Measurements from ENCODE around the gene TRIM10. TPM values are rescaled to one million over a fixed set of nuclear protein-coding genes. Genes with fewer than 3 reads are reported as not detected.

Gene TRIM10
- total RNA-seq, 6 experiments from 2014 or later: 0.74 to 2.4 (median 1.4) TPM

GRCh38 chr6:30102414-30102969, 58.5 kb downstream of the TRIM10 start:
- no peak for TF ChIP-seq CTCF (IDR thresholded peaks at IDR 0.05)
- ATAC-seq: peak in 2 of 4 donors; percentile 3
- Histone ChIP-seq H3K9me3 (no peaks in the 10 kb centered on the region), H3K4me1 (peaks cover 0 to 25% (median 2%) of the 10 kb centered on the region in 4 donors), H3K36me3 (no peaks in the 10 kb centered on the region), H3K27ac (peak overlapping the region; percentile 27 to 70 (median 55)), H3K4me3 (peak overlapping the region; percentile 22 to 31 (median 30)), H3K27me3 (peaks cover 0 to 3% of the 10 kb centered on the region in 2 donors)
- intact Hi-C loops (cut with DNase I): loop anchor here in 1 of 2 donors (10.0 kb wide), 1 partner anchor 62 kb away; the partner anchor contains the start of genes TRIM10 and TRIM15
- WGBS (ENCODE audit: insufficient coverage, low coverage, low lambda C conversion rate, missing lambda C conversion rate): 35% methylated on average over 14 of the region's 15 CpGs
- no peak for DNase-seq

Small RNA genes lying within 50 kb of the gene (small RNA-seq; reads per million reads assigned to genes)
- 0 reads per million in 2 experiments for gene RF00554

Other genes with a start within 250 kb of the TRIM10 start
- 100 to 1,000 TPM; 107 to 561 (median 406) TPM for gene HLA-A, start 218.7 kb downstream of the TRIM10 start, total RNA-seq
- gene POLR1H, start 99.9 kb downstream of the TRIM10 start, total RNA-seq: 10 to 100 TPM in 4 of 6 experiments, 1 to 10 TPM in 2; 9.4 to 17.8 (median 11.2) TPM
- 10 to 100 TPM; 22.9 to 37.2 (median 25.7) TPM for gene PPP1R11, start 94.0 kb downstream of the TRIM10 start, total RNA-seq
- not detected for gene RNF39, start 85.4 kb downstream of the TRIM10 start, total RNA-seq
- gene TRIM31, start 48.1 kb downstream of the TRIM10 start, total RNA-seq: 1 to 10 TPM in 1 of 6 experiments, under 1 TPM in 5; 0.32 to 5.1 (median 0.60) TPM
- 1 to 10 TPM in 1 of 6 experiments, under 1 TPM in 1, not detected in 4; 0.18 to 5.2 TPM for gene TRIM40, start 25.1 kb downstream of the TRIM10 start, total RNA-seq
- 10 to 100 TPM in 1 of 6 experiments, 1 to 10 TPM in 5; 1.7 to 17.7 (median 5.7) TPM for gene TRIM15, start 2.3 kb upstream of the TRIM10 start, total RNA-seq
- 10 to 100 TPM; 28.8 to 47.5 (median 38.9) TPM for gene TRIM26, start 52.2 kb upstream of the TRIM10 start, total RNA-seq
- gene TRIM39, start 165.7 kb upstream of the TRIM10 start, total RNA-seq: 1 to 10 TPM; 3.3 to 7.5 (median 5.7) TPM
- 10 to 100 TPM; 13.8 to 49.5 (median 16.3) TPM for gene RPP21, start 183.9 kb upstream of the TRIM10 start, total RNA-seq

Measured in right lobe of liver (tissue), 6 donors.